ENCODE measurements around the gene SMLR1. TPM values are rescaled to one million over a fixed set of nuclear protein-coding genes. Genes with fewer than 3 reads are reported as not detected.

The SMLR1 gene
- total and polyA plus RNA-seq, 2 experiments from 2014 or later: not detected

DNA sequence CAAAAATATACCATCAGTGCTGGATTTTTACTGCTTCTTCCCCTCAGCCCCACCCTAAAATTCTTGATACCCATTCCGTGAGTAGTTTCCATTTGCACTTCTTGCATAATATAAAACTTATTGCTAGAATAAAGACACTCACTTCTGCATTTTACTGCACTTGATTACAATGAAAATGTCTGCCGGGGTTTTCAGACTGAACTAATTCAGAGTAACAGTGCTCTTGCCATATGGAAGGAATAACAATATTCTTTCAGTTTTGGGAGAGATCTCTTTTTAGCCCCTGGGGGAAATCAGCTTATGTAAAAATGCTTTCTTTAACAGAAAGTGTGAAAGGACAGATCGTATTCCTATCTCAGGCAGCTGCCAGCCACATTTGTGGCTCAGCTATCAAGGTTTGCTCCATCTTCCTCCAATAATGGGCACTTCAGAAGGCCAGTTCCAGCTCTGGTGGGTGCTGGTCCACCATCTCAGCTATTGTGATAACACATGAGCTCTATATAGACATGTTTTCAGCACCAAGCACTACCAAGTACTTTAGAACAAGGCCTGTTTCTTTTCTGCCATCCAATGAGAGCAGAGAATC, 8.9 kb downstream of the SMLR1 start:
- Histone ChIP-seq H3K4me2 (ENCODE audit: unreplicated experiment) (no peak overlapping the region), H3K79me2 (ENCODE audit: insufficient read depth) (no peaks in the 10 kb centered on the region), H3K27me3 (replicated peaks; ENCODE audit: insufficient read depth) (no peaks in the 10 kb centered on the region), H3K4me1 (ENCODE audit: insufficient read depth) (peaks cover 5% of the 10 kb centered on the region), H3K27ac (no peak overlapping the region), H3K9me3 (ENCODE audit: low read depth) (no peaks in the 10 kb centered on the region), H3F3A (ENCODE audit: insufficient read depth) (0 out of 2 replicates have a peak, but pooled peaks cover 1% of the 10 kb centered on the region), H4K20me1 (ENCODE audit: insufficient read depth) (no peaks in the 10 kb centered on the region), H3K9ac (no peak overlapping the region), H2AFZ (no peak overlapping the region), H3K9me2 (ENCODE audit: insufficient read depth) (no peaks in the 10 kb centered on the region), H3K4me3 (no peak overlapping the region), H3K36me3 (ENCODE audit: low read depth) (no peaks in the 10 kb centered on the region)
- no peak for TF ChIP-seq EZH2 (IDR thresholded peaks at IDR 0.05; ENCODE audit: insufficient read depth, poor library complexity, severe bottlenecking)
- TF ChIP-seq EZH2phosphoT487 (IDR thresholded peaks at IDR 0.05; ENCODE audit: insufficient read depth, low read depth): no peak
- no peak for DNase-seq
- in situ Hi-C loops (cut with MboI): loop anchor here (25.0 kb wide), 1 partner anchor 524 kb away; no protein-coding TSS in a partner anchor
- 54 to 67% methylated on average over 3 of the region's 3 CpGs for WGBS, 2 experiments (ENCODE audit: low coverage in 1 of 2, low lambda C conversion rate in 2 of 2, missing lambda C conversion rate in 2 of 2)

DNA sequence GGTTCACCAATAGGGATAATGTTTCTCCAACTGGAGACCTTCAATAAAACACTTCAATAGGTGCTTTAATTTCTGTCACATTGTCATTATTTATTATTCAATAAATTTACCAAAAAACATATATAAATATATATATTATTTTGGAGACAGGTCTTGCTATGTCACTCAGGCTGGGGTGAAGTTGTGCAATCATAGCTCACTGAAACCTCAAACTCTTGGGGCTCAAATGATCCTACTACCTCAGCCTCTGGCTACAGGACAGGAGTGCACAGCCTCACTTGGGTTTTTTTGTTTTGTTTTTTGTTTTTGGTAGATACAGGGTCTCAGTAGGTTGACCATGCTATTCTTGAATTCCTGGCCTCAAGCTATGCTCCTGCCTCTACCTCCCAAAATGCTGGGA, 9.9 kb downstream of the SMLR1 start:
- H3K4me1 ChIP-seq (ENCODE audit: insufficient read depth): peaks cover 9% of the 10 kb centered on the region
- DNase-seq: no peak
- H3K36me3 ChIP-seq (ENCODE audit: low read depth): no peaks in the 10 kb centered on the region
- TF ChIP-seq EZH2phosphoT487 (IDR thresholded peaks at IDR 0.05; ENCODE audit: insufficient read depth, low read depth) (no peak), EZH2 (IDR thresholded peaks at IDR 0.05; ENCODE audit: insufficient read depth, poor library complexity, severe bottlenecking) (no peak)
- H2AFZ ChIP-seq: no peak overlapping the region
- H3K9ac ChIP-seq: no peak overlapping the region
- 0 out of 2 replicates have a peak, but pooled peaks cover 6% of the 10 kb centered on the region for H3F3A ChIP-seq (ENCODE audit: insufficient read depth)
- H3K27ac ChIP-seq: no peak overlapping the region
- H3K9me3 ChIP-seq (ENCODE audit: low read depth): no peaks in the 10 kb centered on the region
- in situ Hi-C loops (cut with MboI): loop anchor here (25.0 kb wide), 1 partner anchor 525 kb away; no protein-coding TSS in a partner anchor
- no peaks in the 10 kb centered on the region for H3K27me3 ChIP-seq (replicated peaks; ENCODE audit: insufficient read depth)
- H4K20me1 ChIP-seq (ENCODE audit: insufficient read depth): no peaks in the 10 kb centered on the region
- H3K9me2 ChIP-seq (ENCODE audit: insufficient read depth): no peaks in the 10 kb centered on the region
- no peak overlapping the region for H3K4me2 ChIP-seq (ENCODE audit: unreplicated experiment)
- no peak overlapping the region for H3K4me3 ChIP-seq
- no peaks in the 10 kb centered on the region for H3K79me2 ChIP-seq (ENCODE audit: insufficient read depth)

DNA sequence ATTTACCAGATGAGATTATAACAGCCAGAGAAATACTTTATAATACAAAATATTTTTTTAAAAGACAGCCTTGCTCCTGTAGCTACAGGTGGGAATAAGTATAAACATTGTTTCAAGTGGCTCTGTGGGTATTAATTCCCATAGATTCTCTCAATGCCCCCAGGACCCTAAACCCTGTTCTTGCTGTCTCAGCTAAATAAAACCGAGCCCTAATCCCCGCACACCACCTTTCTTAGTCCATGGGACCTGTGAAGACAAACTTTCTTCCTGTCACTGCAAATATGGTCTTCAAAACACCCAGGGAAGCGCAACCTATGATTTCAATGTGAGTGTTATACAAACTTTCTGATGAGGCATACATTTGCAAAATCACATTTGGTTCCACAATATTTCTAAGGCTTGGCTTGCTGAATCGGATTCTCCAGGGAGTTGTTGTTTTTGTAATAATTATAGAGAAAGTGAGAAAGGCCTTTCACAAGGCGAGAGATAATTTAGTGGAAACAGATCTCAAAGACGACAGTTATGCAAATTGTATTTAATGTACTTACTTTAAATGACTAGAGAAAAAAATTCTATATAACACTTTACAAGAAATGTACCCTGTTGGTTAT, 11.1 kb downstream of the SMLR1 start:
- no peak for DNase-seq
- Histone ChIP-seq H3K4me3 (no peak overlapping the region), H4K20me1 (ENCODE audit: insufficient read depth) (no peaks in the 10 kb centered on the region), H3K27ac (no peak overlapping the region), H3F3A (ENCODE audit: insufficient read depth) (0 out of 2 replicates have a peak, but pooled peaks cover 6% of the 10 kb centered on the region), H3K4me1 (ENCODE audit: insufficient read depth) (peaks cover 9% of the 10 kb centered on the region), H3K27me3 (replicated peaks; ENCODE audit: insufficient read depth) (no peaks in the 10 kb centered on the region), H3K9me2 (ENCODE audit: insufficient read depth) (no peaks in the 10 kb centered on the region), H3K4me2 (ENCODE audit: unreplicated experiment) (no peak overlapping the region), H3K9me3 (ENCODE audit: low read depth) (no peaks in the 10 kb centered on the region), H3K36me3 (ENCODE audit: low read depth) (no peaks in the 10 kb centered on the region), H2AFZ (no peak overlapping the region), H3K79me2 (ENCODE audit: insufficient read depth) (no peaks in the 10 kb centered on the region), H3K9ac (no peak overlapping the region)
- TF ChIP-seq EZH2 (IDR thresholded peaks at IDR 0.05; ENCODE audit: insufficient read depth, poor library complexity, severe bottlenecking) (no peak), EZH2phosphoT487 (IDR thresholded peaks at IDR 0.05; ENCODE audit: insufficient read depth, low read depth) (no peak)
- in situ Hi-C loops (cut with MboI): loop anchor here (25.0 kb wide), 1 partner anchor 526 kb away; no protein-coding TSS in a partner anchor
- 79 to 89% methylated on average over 6 of the region's 6 CpGs for WGBS, 2 experiments (ENCODE audit: low coverage in 1 of 2, low lambda C conversion rate in 2 of 2, missing lambda C conversion rate in 2 of 2)

DNA sequence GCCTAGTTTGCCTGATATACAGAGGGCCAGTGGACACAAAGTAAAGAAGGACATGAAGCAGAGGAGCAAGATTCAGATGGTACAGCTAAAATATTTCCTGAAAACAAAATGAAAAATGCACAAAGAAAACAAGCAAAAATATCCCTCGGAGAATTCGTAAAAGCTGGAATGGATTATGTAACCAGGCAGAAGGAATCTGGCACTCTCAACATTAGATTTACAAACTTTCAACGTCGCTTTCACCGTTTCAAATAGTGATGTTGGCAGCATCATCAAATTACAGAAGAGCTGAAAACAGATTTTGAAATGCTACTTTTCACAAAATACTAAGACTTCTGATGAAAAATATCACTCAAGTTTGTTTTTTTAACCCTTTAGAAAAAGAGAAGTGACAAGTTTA, 11.7 kb downstream of the SMLR1 start:
- Histone ChIP-seq H4K20me1 (ENCODE audit: insufficient read depth) (no peaks in the 10 kb centered on the region), H3K27ac (no peak overlapping the region), H3K27me3 (replicated peaks; ENCODE audit: insufficient read depth) (no peaks in the 10 kb centered on the region), H3K9me3 (ENCODE audit: low read depth) (no peaks in the 10 kb centered on the region), H2AFZ (no peak overlapping the region), H3K79me2 (ENCODE audit: insufficient read depth) (no peaks in the 10 kb centered on the region), H3F3A (ENCODE audit: insufficient read depth) (0 out of 2 replicates have a peak, but pooled peaks cover 6% of the 10 kb centered on the region), H3K9me2 (ENCODE audit: insufficient read depth) (no peaks in the 10 kb centered on the region), H3K9ac (no peak overlapping the region), H3K36me3 (ENCODE audit: low read depth) (no peaks in the 10 kb centered on the region), H3K4me3 (no peak overlapping the region), H3K4me1 (ENCODE audit: insufficient read depth) (peaks cover 9% of the 10 kb centered on the region), H3K4me2 (ENCODE audit: unreplicated experiment) (no peak overlapping the region)
- no peak for DNase-seq
- in situ Hi-C loops (cut with MboI): loop anchor here (25.0 kb wide), 1 partner anchor 527 kb away; no protein-coding TSS in a partner anchor
- 40% methylated on average over 5 of the region's 5 CpGs for WGBS, 2 experiments (ENCODE audit: low coverage in 1 of 2, low lambda C conversion rate in 2 of 2, missing lambda C conversion rate in 2 of 2)
- TF ChIP-seq EZH2 (IDR thresholded peaks at IDR 0.05; ENCODE audit: insufficient read depth, poor library complexity, severe bottlenecking): no peak
- TF ChIP-seq EZH2phosphoT487 (IDR thresholded peaks at IDR 0.05; ENCODE audit: insufficient read depth, low read depth): no peak
